GM21360 (cell line): ENCODE results near the gene SPTLC2.
"Not testable (repeated sequence)": the region's sequence is repeated elsewhere in the genome, so short reads cannot be mapped to it uniquely, and the experiment has no call there.

Experiments used
- ATAC-seq: cut with Tn5 transposase; IDR thresholded peaks from one replicate; pipeline ENCODE4 v1.9.1; 2021; ENCODE audit warnings: mild to moderate bottlenecking, moderate library complexity; ENCODE audit not compliant: unreplicated experiment

Gene SPTLC2

DNA sequence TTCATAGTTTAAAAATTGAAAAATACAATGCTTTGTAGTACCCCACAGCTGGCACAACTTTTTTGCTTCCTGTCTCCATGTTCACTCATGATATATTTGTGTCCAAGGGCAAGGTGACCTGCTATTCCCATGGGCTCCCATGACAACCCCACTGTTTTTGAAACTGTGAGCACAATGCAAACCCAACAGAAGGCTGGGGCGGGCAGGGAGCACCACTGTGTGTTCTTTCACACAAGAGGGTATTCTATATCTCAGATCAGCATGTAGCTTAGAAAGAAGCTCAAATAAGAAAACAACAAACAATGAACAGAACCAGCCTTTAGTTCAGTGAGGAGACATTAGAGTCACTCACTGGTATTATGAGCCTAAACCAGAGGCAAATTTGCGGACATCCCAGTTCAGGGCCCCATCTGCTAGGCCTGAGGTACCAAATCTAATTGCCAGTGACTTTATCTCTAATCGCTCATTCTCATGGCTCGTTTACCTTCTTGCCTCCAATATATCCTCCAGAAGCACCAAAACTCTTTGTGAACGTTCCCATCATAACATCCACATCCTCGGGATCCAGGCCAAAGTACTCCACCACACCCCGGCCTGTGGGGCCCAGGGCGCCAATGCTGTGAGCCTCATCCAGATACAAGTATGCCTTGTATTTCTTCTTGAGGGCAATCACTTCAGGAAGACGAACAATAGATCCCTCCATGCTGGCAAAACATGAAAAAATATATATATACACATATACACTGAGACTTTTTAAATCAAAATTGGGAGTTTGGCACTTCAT is 61.4 kb downstream of the SPTLC2 start:
- ATAC-seq: no peak

DNA sequence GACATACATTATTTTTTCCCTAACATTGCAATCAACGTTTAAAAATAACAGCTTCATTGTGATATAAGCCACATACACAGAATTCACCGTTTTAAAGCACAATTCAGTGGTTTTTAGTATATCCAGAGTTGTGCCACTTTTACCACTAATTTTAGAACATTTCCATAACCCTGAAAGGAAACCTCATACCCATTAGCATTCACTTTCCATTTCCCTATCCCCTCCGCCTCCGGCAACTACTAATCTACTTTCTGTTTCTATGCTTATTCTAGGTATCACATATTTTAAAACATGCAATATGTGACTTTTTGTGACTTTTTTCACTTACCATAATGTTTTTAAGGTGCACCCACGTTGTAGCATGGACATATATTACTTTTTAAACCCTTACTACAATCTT is 62.2 kb downstream of the SPTLC2 start:
- ATAC-seq: no peak

- ATAC-seq: no peak
Observed at GRCh38 chr14:77549451-77549850, 67.0 kb downstream of the SPTLC2 start.

DNA sequence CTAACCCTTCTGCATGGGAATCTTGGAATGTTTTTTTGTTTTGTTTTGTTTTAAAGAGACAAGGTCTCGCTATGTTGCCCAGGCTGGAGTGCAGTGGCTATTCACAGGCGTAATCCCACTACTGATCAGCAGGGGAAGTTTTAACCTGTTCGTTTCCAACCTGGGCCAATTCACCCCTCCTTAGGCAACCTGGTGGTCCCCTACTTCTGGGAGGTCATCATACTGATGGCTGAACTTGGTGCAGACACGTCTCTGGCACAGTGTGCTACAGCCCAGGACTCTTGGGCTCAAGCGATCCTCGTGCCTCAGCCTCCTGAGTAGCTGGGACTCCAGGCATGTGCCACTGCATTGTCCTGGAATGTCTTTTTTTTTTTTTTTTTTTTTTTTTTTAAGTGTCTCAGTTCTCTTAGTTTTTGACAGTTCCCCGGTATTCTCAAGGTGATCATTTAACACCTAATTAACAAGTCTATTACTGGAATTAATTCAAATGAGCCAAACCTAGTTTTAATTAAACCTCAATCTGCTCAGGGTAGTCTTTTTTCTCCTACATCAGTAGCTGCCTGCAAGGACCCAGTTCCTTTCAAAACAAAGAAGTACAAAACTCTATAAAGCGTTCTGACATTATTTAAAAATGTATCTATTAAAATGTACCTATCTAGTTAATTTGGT is 68.8 kb downstream of the SPTLC2 start:
- no peak for ATAC-seq

- not testable (repeated sequence) for ATAC-seq
Observed at GRCh38 chr14:77545171-77545570, 71.3 kb downstream of the SPTLC2 start.

GRCh38 chr14:77544571-77544970 is 71.9 kb downstream of the SPTLC2 start:
- ATAC-seq: no peak

DNA sequence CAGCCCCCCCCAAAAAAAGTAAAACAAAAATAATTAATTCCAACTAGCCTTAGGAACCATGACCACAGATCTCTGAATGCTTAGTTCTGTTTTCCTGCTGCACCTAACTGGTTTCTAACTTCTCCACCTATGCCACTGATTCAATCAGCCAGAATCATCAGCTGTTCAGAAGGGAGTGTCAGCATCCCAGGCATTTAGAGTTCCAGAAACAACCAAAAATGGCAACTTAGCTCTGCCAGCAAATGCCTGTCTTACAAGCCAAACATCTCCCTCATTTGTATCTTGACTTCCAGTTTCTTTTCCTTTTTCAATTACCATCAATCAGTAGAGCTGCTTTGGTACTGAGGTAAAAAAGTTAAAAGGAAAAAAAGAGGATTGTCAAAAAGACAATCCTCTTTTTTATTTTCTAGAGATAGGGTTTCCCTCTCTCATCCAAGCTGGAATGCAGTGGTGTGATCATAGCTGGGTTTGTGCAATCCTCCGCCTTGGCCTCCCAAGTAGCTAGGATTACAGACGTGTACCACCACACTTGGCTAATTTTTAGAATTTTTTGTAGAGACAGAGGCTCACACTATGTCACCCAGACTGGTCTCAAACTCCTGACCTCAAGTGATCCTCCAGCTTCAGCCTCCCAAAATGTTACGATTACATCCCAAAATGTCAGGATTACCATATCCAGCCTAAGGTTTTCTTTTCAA is 72.7 kb downstream of the SPTLC2 start:
- no peak for ATAC-seq

DNA sequence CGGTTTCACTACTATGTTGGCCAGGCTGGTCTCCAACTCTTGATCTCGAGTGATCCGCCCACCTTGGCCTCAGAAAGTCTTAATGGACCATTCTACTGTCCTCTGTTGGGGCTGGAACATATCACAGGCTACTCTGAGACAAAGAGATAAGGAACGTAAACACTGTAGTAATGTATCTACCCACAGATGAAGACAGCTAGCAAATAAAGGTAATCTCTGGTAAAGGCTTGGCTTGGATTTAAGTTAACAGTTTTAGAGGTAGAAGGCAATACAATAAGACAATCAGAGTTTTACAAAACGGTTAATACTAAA is 73.2 kb downstream of the SPTLC2 start:
- no peak for ATAC-seq

DNA sequence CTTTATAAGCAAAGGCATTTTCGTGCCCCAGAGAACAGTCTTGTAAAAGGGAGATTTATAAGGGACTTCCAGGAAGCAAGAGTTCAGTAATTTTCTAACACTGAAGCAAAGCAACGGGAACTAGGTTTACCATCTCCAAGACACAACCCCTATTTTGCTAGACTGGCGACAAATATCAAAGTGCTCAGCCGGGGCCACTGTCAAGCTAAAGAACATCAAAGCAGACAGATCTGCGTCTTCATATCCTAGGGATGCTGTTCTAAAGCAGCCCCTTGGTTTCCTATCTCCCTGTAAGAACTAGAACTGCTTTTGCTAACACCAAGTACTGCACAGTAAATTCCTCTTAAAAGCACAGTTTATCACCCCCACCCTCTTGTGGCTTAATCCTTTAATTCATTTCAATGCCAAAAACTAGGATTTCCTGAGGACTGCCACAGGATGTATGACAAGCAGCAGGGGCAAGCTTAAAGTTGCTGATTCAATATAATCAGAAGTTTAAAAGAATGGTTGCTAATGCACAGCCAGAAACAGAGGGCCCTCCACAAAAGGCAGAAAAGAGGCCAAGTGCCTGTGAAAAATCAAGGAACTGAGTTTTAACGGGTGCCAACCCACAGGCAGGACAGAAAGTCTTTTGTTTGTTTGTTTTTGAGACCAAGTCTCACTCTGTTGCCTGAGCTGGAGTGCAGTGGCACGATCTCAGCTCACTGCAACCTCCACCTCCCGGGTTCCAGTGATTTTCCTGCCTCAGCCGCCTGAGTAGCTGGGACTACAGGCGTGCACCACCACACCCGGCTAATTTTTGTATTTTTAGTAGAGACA is 73.8 kb downstream of the SPTLC2 start:
- no peak for ATAC-seq

- ATAC-seq: no peak
Observed at GRCh38 chr14:77541905-77542304, 74.5 kb downstream of the SPTLC2 start.

DNA sequence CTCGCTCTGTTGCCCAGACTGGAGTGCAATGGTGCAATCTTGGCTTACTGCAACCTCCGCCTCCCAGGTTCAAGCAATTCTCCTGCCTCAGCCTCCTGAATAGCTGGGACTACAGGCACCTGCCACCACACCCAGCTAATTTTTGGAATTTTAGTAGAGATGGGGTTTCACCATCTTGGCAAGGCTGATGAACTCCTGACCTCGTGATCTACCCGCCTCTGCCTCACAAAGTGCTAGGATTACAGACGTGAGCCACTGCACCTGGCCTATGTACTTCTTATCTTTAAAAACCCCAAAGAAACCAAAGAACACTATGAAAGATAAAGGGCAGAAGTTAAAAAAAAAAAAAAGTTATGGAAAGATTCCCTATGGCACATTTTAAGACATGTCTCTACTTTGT is 79.5 kb downstream of the SPTLC2 start:
- not testable (repeated sequence) for ATAC-seq

DNA sequence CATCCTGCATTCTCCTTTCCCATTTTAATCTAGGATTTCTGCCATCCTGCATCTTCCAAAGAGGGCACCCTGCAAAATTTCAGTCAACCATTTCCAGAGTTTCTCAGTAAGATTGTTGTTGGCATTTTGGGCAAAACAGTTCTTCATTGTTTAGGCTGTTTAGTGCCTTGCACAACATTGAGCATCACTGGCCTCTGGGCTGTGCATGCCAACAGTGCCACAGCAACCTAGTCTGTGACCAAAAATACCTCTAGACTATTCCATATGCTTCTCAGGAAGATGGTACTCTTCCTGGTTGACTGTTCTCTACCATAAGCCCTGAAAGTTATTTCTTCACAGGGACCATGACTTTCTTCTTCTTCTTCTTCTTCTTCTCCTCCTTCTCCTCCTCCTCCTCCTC is 85.4 kb downstream of the SPTLC2 start:
- no peak for ATAC-seq

DNA sequence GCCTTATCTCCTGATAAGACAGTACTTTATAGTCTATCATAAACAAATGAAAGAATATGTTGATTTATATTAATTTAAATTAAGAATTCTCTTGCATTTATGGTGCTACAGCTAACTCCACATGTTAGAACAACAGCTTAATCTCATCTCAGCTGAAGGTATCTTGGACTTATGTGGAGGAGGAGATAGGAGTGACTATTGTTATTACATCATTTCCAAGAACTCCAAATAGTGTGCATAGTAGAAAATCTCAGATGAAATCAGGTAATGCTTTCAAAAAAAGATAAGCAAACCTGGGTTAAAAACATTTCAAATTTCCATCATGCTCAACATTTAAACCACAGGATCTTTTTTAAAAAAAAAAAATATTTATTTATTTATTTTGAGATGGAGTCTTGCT is 86.5 kb downstream of the SPTLC2 start:
- no peak for ATAC-seq

DNA sequence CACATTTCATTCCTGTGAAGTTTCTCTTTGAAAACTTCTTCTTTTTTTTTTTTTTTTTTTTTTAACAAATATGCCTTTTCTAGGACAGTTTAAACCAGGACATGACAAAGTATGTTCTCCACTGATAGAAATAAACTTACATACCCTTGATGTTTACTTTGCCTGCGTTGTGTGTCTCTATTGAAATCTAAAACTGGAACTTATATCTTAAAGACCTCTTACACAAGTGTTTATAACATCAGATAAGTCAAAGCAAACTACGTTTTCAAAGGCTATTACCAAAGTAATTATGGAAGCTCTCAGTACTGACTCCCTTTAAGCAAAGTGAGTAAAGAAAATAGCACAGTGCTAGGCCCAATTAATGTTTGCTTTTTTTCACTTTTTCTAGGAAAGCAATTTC is 87.2 kb downstream of the SPTLC2 start:
- ATAC-seq: no peak

DNA sequence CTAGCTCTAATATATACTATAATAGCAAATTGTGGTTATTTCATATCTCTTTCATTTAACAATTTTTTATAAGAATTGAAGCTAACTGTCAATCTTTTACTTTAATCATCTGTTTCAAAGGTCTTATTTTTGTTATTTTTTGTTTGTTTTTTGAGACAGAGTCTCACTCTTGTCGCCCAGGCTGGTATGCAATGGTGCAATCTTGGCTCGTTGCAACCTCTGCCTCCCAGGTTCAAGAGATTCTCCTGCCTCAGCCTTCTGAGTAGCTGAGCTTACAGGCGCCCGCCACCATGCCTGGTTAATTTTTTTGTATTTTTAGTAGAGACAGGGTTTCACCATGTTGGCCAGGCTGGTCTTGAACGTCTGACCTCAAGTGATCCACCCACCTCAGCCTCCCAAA is 87.7 kb downstream of the SPTLC2 start:
- not testable (repeated sequence) for ATAC-seq

- no peak for ATAC-seq
Observed at GRCh38 chr14:77526266-77526665, 90.2 kb downstream of the SPTLC2 start.

GRCh38 chr14:77524536-77524935 is 91.9 kb downstream of the SPTLC2 start:
- no peak for ATAC-seq

DNA sequence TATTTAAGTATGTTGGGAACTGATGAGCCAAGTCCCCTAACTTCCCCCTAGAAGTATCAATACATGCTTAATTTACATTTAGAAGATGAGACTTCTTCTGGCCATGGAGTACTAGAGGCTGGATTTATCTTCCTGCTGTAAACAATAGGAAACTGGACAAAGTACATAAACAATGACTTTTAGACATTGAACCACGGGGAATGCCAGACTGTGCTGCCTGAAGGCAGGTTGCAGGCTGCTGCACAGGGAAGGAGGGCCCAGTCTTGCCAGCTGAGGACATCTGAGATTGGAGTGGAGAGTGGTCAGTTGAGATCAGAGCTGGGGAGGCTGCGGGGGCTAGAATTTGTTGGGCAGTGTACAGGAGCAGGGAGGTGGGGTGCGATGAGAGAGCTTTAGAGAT is 93.3 kb downstream of the SPTLC2 start:
- ATAC-seq: no peak

- ATAC-seq: no peak
Observed at GRCh38 chr14:77520555-77520954, 95.9 kb downstream of the SPTLC2 start.

- no peak for ATAC-seq
Observed at GRCh38 chr14:77516126-77516525, 100.3 kb downstream of the SPTLC2 start.

- ATAC-seq: no peak
Observed at GRCh38 chr14:77511486-77512162, 104.8 kb downstream of the SPTLC2 start.
